T-helper 9 cell (primary cell): ENCODE results near the gene SDC3.
"Not testable (repeated sequence)": the region's sequence is repeated elsewhere in the genome, so short reads cannot be mapped to it uniquely, and the experiment has no call there.

ENCODE experiments used
- DNase-seq: peaks from one replicate; pipeline ENCODE4 v3.0.0-alpha.2; 2020

The SDC3 gene

DNA sequence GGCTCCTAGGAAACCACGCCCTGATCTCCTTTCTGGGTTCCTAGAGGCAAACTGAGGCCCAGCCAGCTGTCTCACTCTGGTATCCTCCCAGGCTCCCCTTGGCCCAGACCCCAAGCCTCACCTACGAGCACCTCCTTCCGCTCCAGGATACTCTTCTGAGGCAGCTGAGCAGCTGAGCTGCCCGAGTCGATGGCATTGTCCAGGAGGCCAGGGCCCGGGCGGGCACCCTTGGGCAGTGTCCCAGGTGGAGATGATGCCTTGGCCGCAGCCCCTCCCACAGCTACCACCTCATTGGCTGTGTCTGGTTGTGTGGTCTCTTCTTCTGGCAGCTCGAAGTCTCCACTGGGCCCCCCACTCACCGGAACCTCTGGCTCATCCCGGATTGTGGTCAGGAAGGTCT lies 34.4 kb downstream of the SDC3 start:
- no peak for DNase-seq

GRCh38 chr1:30872948-30873263 lies 35.7 kb downstream of the SDC3 start:
- no peak for DNase-seq

GRCh38 chr1:30872033-30872947 lies 36.3 kb downstream of the SDC3 start:
- no peak for DNase-seq

- DNase-seq: no peak
Measured at GRCh38 chr1:30871276-30871871, 37.2 kb downstream of the SDC3 start.

DNA sequence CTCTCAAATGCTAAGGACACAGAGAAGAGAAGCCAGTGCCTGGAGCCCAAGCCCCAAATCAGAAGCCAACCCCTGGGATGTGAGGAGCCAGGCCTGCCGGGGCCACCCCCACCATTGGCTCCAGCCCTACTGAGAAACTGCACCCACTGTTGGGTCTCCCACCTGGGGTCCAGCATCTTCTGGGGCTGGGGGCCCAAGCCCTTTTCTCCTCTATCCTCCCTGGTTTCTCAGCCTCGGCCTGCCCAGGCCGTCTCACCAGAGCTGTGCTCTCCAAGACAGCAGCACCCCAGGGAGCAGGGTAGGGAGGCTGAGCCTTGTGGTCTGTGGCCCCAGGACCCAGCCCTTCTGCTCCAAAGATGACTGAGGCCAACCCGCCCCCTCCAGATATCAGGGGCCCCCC lies 37.9 kb downstream of the SDC3 start:
- DNase-seq: no peak

GRCh38 chr1:30870035-30870434 lies 38.5 kb downstream of the SDC3 start:
- DNase-seq: no peak

DNA sequence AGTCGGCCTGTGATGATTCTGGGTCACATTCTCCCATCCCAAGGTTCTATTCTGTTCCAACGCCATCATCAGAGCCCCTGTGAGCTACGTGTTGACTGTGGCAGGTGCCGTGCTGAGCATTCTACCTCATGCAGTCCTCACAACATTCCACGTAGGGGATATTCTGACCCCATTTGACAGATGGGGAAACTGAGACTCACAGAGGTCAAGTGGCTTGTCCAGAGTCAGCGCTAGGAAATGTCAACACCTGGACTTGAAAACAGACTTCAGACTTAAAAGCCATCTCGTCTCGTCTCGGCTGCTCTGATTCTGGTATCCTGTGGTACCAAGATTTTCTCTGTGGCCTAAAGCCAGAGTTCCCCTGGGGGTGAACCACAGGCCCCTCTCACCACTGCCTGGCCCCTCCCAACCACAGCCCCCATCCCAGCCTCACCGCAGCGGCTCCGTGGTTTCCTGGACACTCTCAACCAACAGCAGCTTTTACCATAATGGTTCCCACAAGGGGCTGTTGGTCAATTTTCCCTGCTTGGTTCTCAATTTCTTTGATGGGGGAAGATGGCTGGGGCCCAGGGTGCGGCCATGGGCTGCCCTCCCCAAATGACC lies 39.6 kb downstream of the SDC3 start:
- no peak for DNase-seq

DNA sequence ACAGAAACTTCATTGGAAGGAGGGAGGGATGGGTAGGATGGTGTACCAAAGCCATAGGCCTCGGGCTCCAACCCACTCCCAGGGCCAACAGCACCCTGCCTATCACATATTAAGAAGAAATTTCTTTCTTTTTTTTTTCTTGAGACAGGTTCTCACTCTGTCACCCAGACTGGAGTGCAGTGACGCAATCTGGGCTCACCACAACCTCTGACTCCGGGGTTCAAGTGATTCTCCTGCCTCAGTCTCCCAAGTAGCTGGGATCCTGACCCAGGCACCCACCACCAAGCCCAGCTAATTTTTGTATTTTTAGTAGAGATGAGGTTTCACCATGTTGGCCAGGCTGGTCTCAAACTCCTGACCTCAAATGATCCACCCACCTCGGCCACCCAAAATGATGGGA lies 40.5 kb downstream of the SDC3 start:
- DNase-seq: not testable (repeated sequence)

DNA sequence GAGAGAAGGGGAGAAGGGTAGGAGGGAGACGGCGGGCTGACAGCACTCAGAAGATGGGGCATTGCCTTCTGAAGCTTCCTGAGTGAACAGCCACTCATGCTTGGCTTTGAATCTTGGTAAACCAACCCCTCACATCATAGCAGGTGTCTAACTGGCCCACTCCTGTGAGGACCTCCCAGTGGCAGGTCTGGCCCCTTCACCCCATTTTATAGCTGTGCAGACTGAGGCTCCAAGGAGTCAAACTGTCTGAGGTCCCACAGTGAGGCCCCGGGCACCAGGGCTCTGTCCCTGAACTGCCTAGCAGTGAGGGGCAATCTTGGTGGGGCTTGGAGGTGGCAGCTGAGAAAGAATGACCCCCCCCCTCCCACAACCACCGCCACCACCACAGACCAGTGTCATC lies 41.0 kb downstream of the SDC3 start:
- DNase-seq: no peak

- no peak for DNase-seq
Measured at GRCh38 chr1:30866594-30866993, 42.0 kb downstream of the SDC3 start.

GRCh38 chr1:30864681-30865080 lies 43.9 kb downstream of the SDC3 start:
- no peak for DNase-seq

GRCh38 chr1:30863858-30864604 lies 44.5 kb downstream of the SDC3 start:
- DNase-seq: no peak

- no peak for DNase-seq
Measured at GRCh38 chr1:30860320-30860652, 48.3 kb downstream of the SDC3 start.

DNA sequence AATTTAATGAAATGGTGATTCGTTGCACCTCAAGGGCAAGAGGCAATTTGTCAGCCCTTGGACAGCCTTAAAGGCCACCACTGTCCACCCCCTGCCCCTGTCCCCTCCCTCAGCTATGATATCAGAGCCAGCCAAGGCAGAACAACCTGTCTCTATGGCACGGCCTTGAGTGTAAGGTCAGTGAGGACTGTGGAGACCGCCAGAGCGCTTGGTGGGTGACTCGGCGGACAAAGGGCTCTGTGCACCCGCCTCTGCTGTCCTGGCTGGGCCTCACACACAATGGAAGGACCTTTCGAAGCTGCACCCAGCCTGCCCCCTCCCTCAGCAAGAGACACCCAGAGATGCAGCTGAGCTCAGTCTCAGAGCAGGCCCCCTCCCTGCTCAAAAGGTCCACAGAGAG lies 50.6 kb downstream of the SDC3 start:
- DNase-seq: no peak

DNA sequence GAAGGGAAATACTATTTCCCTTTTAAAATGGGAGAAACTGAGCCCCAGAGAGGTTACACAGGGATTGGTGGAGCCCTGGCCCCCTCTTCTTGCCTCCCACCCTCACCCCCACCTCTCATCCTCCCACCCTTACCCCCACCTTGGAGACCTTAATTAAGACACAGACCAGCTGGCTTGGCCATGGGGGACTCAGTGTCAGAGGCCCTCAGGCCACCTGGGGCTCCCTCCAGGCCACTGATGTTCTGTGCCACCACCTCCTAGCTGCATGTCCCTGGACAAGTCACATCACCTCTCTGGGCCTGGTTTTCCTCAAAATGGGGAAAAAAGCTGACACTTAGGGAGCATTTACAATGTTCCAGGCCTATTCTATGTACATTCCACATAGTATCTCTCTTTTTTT lies 51.5 kb downstream of the SDC3 start:
- no peak for DNase-seq

DNA sequence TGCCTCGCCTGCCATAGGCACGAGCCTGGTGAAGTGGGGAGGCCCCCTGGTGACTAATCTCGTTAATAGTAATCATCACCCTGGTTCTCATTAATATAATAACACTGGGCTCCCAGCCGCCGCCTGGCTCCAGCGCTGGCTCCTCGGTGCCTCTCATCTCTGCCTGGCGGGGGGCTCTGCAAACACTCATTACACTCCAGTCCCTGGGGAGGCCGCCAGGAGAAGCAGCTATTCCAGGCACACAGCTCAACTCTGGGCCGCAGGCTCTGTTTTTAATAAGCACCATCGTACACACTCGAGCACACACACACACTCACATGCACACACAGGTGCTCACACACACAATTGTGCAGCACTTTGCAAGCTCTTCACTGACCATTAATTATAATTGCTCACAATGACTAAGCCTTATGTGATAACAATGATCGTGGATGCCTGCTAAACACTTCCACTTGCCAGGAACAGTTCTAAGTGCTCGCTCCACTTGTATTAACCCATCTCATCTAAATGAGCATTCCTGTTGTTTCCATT lies 52.2 kb downstream of the SDC3 start:
- DNase-seq: no peak

GRCh38 chr1:30855686-30856259 lies 52.8 kb downstream of the SDC3 start:
- DNase-seq: no peak

DNA sequence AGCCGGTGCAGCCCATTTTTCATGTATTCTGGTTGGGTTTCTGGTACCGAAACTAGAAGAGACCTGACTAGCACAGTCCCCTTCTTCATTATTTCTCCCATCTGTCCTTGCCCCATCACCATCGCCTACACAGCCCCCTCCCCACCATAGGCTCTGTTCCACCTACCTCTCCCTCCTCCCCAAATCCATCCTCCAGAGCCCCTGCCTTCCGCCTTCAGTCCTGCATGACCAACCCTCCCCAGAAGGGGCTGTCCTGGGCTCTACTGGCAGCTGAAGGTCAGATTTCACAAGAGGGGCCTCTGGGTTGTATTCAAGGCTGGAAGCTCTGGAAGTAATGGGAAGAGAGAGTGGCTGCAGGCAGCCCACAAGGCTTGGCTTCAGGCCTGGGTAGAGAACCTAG lies 55.2 kb downstream of the SDC3 start:
- DNase-seq: no peak

DNA sequence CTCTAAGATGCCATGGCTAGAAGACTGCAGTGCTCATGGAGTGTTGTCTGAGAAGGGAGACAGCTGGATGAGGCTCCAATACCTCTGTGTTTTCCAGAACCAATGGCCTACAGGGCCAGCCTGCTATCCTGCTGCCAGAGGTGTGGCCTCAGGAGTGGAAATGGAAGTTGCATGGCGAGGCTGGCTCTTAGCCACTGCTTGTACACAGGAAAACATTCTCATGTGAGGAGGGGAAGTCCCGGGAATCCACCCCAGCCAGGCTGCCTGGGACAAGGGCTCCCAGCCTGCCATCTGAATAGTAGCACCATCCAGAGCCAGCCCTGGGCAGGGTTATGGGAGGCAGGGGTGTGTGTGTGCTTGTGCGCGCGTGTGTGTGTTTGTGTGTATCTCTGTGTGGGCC lies 56.5 kb downstream of the SDC3 start:
- DNase-seq: no peak

DNA sequence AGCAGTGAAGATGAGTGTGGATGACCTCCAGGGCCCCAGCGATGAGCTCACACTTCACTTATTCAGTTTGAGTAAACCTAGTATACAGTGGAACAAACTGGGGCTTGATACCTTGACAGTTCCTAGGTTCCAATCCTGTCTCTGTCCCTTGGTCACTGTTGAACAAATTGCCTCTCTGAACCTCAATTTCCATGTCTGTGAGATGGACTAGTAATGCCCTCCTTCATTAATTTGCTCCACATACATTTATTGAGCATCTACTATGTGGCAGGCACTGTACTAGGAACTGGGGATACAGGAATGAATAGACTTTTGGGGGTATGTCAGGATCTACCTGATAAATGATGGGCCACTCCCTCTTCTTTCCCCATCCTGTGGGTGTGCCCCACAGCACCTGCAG lies 57.3 kb downstream of the SDC3 start:
- DNase-seq: no peak

GRCh38 chr1:30850607-30851006 lies 58.0 kb downstream of the SDC3 start:
- DNase-seq: no peak

GRCh38 chr1:30848130-30848529 lies 60.4 kb downstream of the SDC3 start:
- no peak for DNase-seq

DNA sequence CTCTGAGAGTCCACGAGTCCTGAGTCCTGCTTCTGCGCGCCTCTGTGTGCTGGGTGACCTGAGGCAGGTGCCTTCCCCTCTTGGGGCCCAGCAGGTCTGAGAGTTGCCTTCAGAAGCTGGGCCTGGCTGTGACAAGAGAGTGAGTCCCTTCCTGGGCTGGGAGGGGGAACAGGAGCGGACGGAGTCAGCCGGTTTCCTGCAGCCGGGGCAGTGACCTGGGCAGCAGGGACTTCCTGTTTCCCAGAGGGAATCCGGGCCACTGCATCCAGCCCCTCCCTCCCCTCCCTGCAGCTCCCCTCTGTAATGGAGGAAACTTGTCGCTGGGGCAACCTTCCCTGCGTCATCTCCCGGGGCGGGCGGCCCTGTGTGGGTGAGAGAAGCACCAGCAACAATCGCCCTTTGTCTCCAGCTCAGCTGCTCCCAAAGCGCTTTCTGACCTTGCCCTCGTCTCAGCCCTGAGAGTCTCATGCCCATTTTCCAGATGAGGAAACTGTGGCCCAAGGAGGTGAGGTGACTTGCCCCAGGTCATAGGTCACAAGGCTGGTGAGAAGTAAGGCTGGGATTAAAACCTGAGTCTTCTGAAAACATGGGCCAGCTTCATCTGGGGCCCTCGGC lies 61.1 kb downstream of the SDC3 start:
- no peak for DNase-seq
